ENCODE measurements around the gene SCARB2.

GRCh38 chr4:76206222-76206942 lies 7.2 kb downstream of the SCARB2 start:
- no peak for TF ChIP-seq MAX (IDR thresholded peaks at IDR 0.05)
- TF ChIP-seq HNF4A (conservative IDR thresholded peaks at IDR 0.05), result no peak
- TF ChIP-seq CTCF (IDR thresholded peaks at IDR 0.05; ENCODE audit: low read depth, low read length, missing input control), result no peak
- no peak for TF ChIP-seq EGR1 (IDR thresholded peaks at IDR 0.05; ENCODE audit: low read depth in 2 of 2)
- TF ChIP-seq SP1 (IDR thresholded peaks at IDR 0.05), result no peak
- no peak for TF ChIP-seq REST (IDR thresholded peaks at IDR 0.05)
- no peak for TF ChIP-seq JUND (IDR thresholded peaks at IDR 0.05)
- TF ChIP-seq RAD21 (IDR thresholded peaks at IDR 0.05), result no peak
- TF ChIP-seq TAF1 (conservative IDR thresholded peaks at IDR 0.05), result no peak
- TF ChIP-seq GABPA (IDR thresholded peaks at IDR 0.05 in 1 of 2, conservative IDR thresholded peaks at IDR 0.05 in 1 of 2), result no peak
- no peak for TF ChIP-seq YY1 (IDR thresholded peaks at IDR 0.05)

Data from liver (tissue), 3 donors.